H1 (cell line): Measurements from ENCODE around the gene SPATA25. TPM values are rescaled to one million over a fixed set of nuclear protein-coding genes. Genes with fewer than 3 reads are reported as not detected.

Experiments
- CEBPB ChIP-seq: IDR thresholded peaks from 2 replicates; pipeline ENCODE4 v1.6.1; 2012; ENCODE audit warnings: low read depth, low read length
- EZH2 ChIP-seq: fragments of 200-600 bp; sonication (generic); IDR thresholded peaks from 2 replicates; pipeline ENCODE4 v1.7.1; 2012; ENCODE audit warnings: low read depth, mild to moderate bottlenecking, moderate library complexity, low read length, inconsistent platforms; ENCODE audit not compliant: severe bottlenecking
- polyA plus RNA-seq, 7 experiments: library from polyadenylated mRNA; depleted of rRNA in 3 of 7; stranded (reverse) in 5 of 7; unstranded in 2 of 7; fragments of >200 nt in 5 of 7; fragments of 200-250 nt in 2 of 7; gene quantifications; 1 replicate in 5 of 7; 2 replicates in 1 of 7; 4 replicates in 1 of 7; pipeline versions ENCODE4 v1.2.1 to v1.2.3, GENCODE V29; 2011 to 2013; ENCODE audit warnings: missing spikeins in 2 of 7, mixed read lengths in 2 of 7
- total RNA-seq: library from RNA; stranded (reverse); fragmentation: NEBNext Ultra II Directional; extraction: Animal tissue kit (Norgen Biotek cat#: 25700); gene quantifications from 2 replicates; pipeline ENCODE4 v1.2.1, GENCODE V29; 2021

The SPATA25 gene
- total and polyA plus RNA-seq, 2 of the 8 experiments (the other 6 are each of a cell fraction or from before 2014, with no cell fraction given): 2.0 to 3.0 TPM

DNA sequence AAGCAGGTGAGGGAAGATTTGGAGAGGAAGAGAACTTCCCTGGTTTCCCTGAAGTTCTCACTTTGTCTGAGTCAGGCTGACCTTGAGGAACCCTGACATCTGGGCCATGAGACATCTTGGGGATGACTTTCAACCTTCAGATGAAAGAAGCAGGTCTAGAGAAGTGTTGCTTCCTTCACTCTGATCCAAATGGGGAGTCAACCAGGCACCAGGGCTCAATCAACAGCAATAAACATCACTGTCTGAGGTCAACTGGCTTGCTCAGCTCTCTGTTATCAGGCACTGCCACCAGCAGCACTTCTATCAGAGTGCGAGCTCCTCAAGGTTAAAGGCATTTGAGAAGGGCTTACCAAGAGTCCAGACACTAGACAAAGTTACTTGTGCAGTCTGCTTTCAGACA, 36.5 kb downstream of the SPATA25 start (continued):
- TF ChIP-seq CEBPB (no peak), EZH2 (no peak)
